K562 (cell line): ENCODE measurements around the gene ACSM2B. TPM values are rescaled to one million over a fixed set of nuclear protein-coding genes. Genes with fewer than 3 reads are reported as not detected.
"Not testable (repeated sequence)": the region's sequence is repeated elsewhere in the genome, so short reads cannot be mapped to it uniquely, and the experiment has no call there.

ENCODE experiments used
- ATAC-seq: fragments of 200-7000 bp; cut with Tn5 transposase; 3 replicates; pipeline ENCODE4 v1.9.1; 2020; ENCODE audit warnings: moderate library complexity
- BruUV-seq: library from RNA; stranded (reverse); fragments of 400-500 nt; replicated peaks from 2 replicates; lab custom pipeline; 2021; lab: Mats Ljungman, UMichigan
- CTCF ChIA-PET: fragments of 300-600 bp; formaldehyde crosslinking; extraction: SDS; loops from one replicate; lab custom pipeline; 2021; ENCODE audit warnings: low intra/inter-chr PET ratio; lab: Yijun Ruan, JAX
- POLR2A ChIA-PET: fragments of 300-600, 350-650 bp; sonication (Branson Sonifier 250); formaldehyde crosslinking; extraction: SDS; loops from one replicate; lab custom pipeline; 2021; ENCODE audit warnings: antibody characterized with exemption, inconsistent platforms; lab: Yijun Ruan, JAX
- DNase-seq, 4 experiments: peaks; one replicate each; pipeline versions ENCODE4 v3.0.0 to v3.0.0-alpha.2; 2011 to 2018; ENCODE audit warnings: low spot score in 3 of 4, mixed read lengths in 3 of 4; ENCODE audit errors: extremely low read depth in 1 of 4
- FAIRE-seq: peaks from 2 replicates; lab custom pipeline; 2011; peaks lifted over from hg19 to GRCh38; lab: Jason Lieb, UNC
- H2AFZ ChIP-seq: 2 replicates; pipeline ENCODE4 v1.6.0; 2011; ENCODE audit warnings: low read depth, low read length, control low read depth, inconsistent platforms
- H3K27ac ChIP-seq: fragments of 200-600 bp; 3 replicates; pipeline ENCODE4 v1.8.0; 2011; ENCODE audit warnings: low read depth, mild to moderate bottlenecking, control low read depth, inconsistent platforms, low read length, moderate library complexity, mixed read lengths; ENCODE audit errors: extremely low read depth
- H3K27me3 ChIP-seq, 2 experiments: fragments of 300-600 bp in 1 of 2; 2 replicates in 1 of 2; 3 replicates in 1 of 2; pipeline versions ENCODE4 v1.6.0 to v1.8.0; 2011; ENCODE audit warnings: inconsistent platforms in 2 of 2, low read length in 2 of 2, mild to moderate bottlenecking in 1 of 2, mixed read lengths in 1 of 2, moderate library complexity in 1 of 2; ENCODE audit not compliant: control insufficient read depth in 2 of 2, insufficient read depth in 2 of 2
- H3K36me3 ChIP-seq: fragments of 300-600 bp; 3 replicates; pipeline ENCODE4 v1.8.0; 2011; ENCODE audit warnings: mild to moderate bottlenecking, low read length, inconsistent platforms; ENCODE audit not compliant: control insufficient read depth, insufficient read depth
- H3K4me1 ChIP-seq, 2 experiments: fragments of 200-600 bp in 1 of 2; replicated peaks in 1 of 2; 2 replicates in 1 of 2; 3 replicates in 1 of 2; pipeline versions ENCODE4 v1.5.1 to v1.8.0; 2011; ENCODE audit warnings: inconsistent platforms in 2 of 2, low read length in 2 of 2, mild to moderate bottlenecking in 1 of 2, mixed read lengths in 1 of 2, moderate library complexity in 1 of 2; ENCODE audit not compliant: control insufficient read depth in 2 of 2, insufficient read depth in 2 of 2
- H3K4me2 ChIP-seq: 2 replicates; pipeline ENCODE4 v1.6.1; 2011; ENCODE audit warnings: low read length, control low read depth, inconsistent platforms, mixed read lengths; ENCODE audit not compliant: insufficient read depth
- H3K4me3 ChIP-seq: fragments of 200-600 bp; sonication (generic), shearing (Covaris generic); 2 replicates; pipeline ENCODE4 v1.5.1; 2016; ENCODE audit warnings: control low read depth, inconsistent platforms
- H3K79me2 ChIP-seq: fragments of 200-600 bp; 3 replicates; pipeline ENCODE4 v1.8.0; 2011; ENCODE audit warnings: low read length, inconsistent platforms; ENCODE audit not compliant: control insufficient read depth, insufficient read depth
- H3K9ac ChIP-seq, 2 experiments: 2 replicates each; pipeline versions ENCODE4 v1.6.0 to v1.6.1; 2011; ENCODE audit warnings: low read depth in 2 of 2, low read length in 2 of 2, control low read depth in 1 of 2, inconsistent platforms in 1 of 2, mild to moderate bottlenecking in 1 of 2, mixed read lengths in 1 of 2; ENCODE audit not compliant: insufficient read depth in 1 of 2
- H3K9me1 ChIP-seq: one replicate; pipeline ENCODE4 v1.6.0; 2011; ENCODE audit warnings: inconsistent platforms, mild to moderate bottlenecking, low read length, moderate library complexity; ENCODE audit not compliant: control insufficient read depth, insufficient read depth
- H3K9me3 ChIP-seq: replicated peaks from 2 replicates; pipeline ENCODE4 v1.5.1; 2011; ENCODE audit warnings: low read depth, low read length, inconsistent platforms; ENCODE audit not compliant: control insufficient read depth, insufficient read depth
- H4K20me1 ChIP-seq: replicated peaks from 2 replicates; pipeline ENCODE4 v1.6.1; 2011; ENCODE audit warnings: low read length, inconsistent platforms, mixed read lengths; ENCODE audit not compliant: control insufficient read depth, insufficient read depth
- PHB2 ChIP-seq: fragments of 450-650 bp; IDR thresholded peaks from 2 replicates; pipeline ENCODE4 v1.6.1; 2017; ENCODE audit warnings: low read depth
- THRAP3 ChIP-seq: fragments of 450-650 bp; IDR thresholded peaks from 2 replicates; pipeline ENCODE4 v1.6.1; 2016; ENCODE audit warnings: mild to moderate bottlenecking, inconsistent platforms, borderline replicate concordance
- ZFX ChIP-seq: sonication (generic); formaldehyde crosslinking; IDR thresholded peaks from 2 replicates; pipeline ENCODE4 v1.8.0; 2022; ENCODE audit warnings: mild to moderate bottlenecking, missing genetic modification reagents, moderate library complexity
- WGBS: fragments of 100-300 bp; shearing (Covaris generic); methylation state at CpG from one replicate; pipeline ENCODE4 v1.1.6; 2016; ENCODE audit warnings: low coverage, mixed read lengths; ENCODE audit not compliant: insufficient coverage; ENCODE audit errors: missing lambda C conversion rate; 5-methylcytosine and 5-hydroxymethylcytosine counted together
- in situ Hi-C: fragments of 300-500 bp; cut with MboI; formaldehyde crosslinking; loops from 4 replicates; pipeline ENCODE4 v1.15.0; 2018; ENCODE audit warnings: inconsistent platforms, mixed read lengths
- intact Hi-C: fragments of 100-400 bp; cut with micrococcal nuclease; formaldehyde crosslinking; loops from 2 replicates; pipeline ENCODE4 v1.14.2; 2022
- polyA plus RNA-seq, 8 experiments: library from polyadenylated mRNA; depleted of rRNA in 4 of 8; stranded (reverse) in 5 of 8; unstranded in 3 of 8; fragments of >200 nt; fragmentation: Nextera tagmentation in 2 of 8; fragmentation: Illumina TruSeq in 1 of 8; extraction: Ambion mirVana in 2 of 8; extraction: Trizol in 1 of 8; gene quantifications; 2 replicates each; pipeline versions ENCODE4 v1.2.1 to v1.2.3, GENCODE V29; 2011 to 2014; ENCODE audit warnings: inconsistent platforms in 1 of 8, missing spikeins in 1 of 8
- total RNA-seq, 7 experiments: library from RNA; depleted of rRNA in 6 of 7; stranded (reverse); fragments of >200 nt in 6 of 7; fragmentation: Illumina TruSeq in 2 of 7; extraction: Trizol in 2 of 7; gene quantifications; 2 replicates each; pipeline versions ENCODE4 v1.2.1 to v1.2.3, GENCODE V29; 2011 to 2021; ENCODE audit warnings: low replicate concordance in 1 of 7
- TF ChIP-seq, protein P1 (sequence below): IDR thresholded peaks from 2 replicates; pipeline ENCODE4 v1.6.1; 2016; ENCODE audit warnings: missing genetic modification characterization, missing compliant biosample characterization
- TF ChIP-seq, protein P2 (sequence below): IDR thresholded peaks from 2 replicates; pipeline ENCODE4 v1.6.1; 2012; ENCODE audit warnings: low read depth, low read length, improper control_type of control experiment, borderline replicate concordance

Gene ACSM2B
- total and polyA plus RNA-seq, 9 of the 15 experiments (the other 6 are each of a cell fraction or from before 2014, with no cell fraction given): 0.06 to 0.69 (median 0.55) TPM; not detected in 3

DNA sequence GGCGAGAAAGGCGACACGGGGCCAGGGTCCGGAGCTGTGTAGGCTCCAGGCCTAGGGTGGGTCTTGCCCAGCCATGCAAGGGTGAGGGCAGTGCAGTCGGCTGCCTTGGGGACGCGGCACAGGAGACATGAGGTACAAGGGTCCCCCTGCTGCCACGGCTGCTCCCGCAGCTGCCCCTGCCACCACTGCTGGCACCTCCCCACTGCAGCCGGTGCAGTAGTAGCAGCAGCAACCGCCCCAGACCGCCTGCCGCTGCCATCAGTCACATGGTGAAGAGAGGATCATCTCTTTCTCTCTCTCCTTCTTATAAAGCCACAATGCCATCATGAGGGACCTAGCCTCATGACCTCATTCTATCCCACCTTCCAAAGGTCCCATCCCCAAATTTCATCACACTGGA is 44.4 kb downstream of the ACSM2B start:
- DNase-seq, H3K4me3 ChIP-seq, ATAC-seq, H3K27me3 ChIP-seq, H3K27ac ChIP-seq, H3K9me1 ChIP-seq, H2AFZ ChIP-seq, H3K4me1 ChIP-seq, H3K4me2 ChIP-seq, H3K36me3 ChIP-seq, H3K9me3 ChIP-seq, BruUV-seq, in situ Hi-C loops, H4K20me1 ChIP-seq, H3K79me2 ChIP-seq, CTCF ChIA-PET, H3K9ac ChIP-seq, FAIRE-seq, POLR2A ChIA-PET: not testable (repeated sequence)
- intact Hi-C loops: loop anchor here (10.0 kb wide), 1 partner anchor 273 kb away; the partner anchor contains the start of genes ERI2 and REXO5
- no CpG with 5 or more reads among the region's 13 CpGs for WGBS

DNA sequence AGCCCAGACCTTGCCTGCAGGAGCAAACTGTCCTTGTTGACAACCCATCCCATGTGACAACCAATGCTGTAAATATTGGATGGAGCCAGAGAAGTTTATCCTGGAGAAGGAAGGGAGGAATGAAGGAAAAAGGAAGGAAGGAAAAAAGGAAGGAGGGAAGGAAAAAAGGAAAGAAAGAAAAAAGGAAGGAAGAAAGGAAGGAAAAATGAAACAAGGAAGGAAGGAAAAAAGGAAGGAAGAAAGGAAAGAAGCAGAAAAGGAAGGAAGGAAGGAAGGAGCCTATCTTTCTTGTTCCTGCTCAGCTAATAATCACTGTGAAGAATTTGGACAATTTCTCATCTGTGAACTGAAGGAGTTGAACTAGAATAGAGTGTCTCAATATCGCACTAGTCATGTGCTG is 56.1 kb downstream of the ACSM2B start:
- Histone ChIP-seq H2AFZ (no peak overlapping the region), H3K27me3 (no peaks in the 10 kb centered on the region), H3K4me3 (no peak overlapping the region), H3K4me1 (no peaks in the 10 kb centered on the region), H3K79me2 (no peaks in the 10 kb centered on the region), H4K20me1 (no peaks in the 10 kb centered on the region), H3K9ac (no peak overlapping the region), H3K4me2 (no peak overlapping the region), H3K27ac (no peak overlapping the region), H3K9me3 (no peaks in the 10 kb centered on the region), H3K36me3 (no peaks in the 10 kb centered on the region), H3K9me1 (no peaks in the 10 kb centered on the region)
- CTCF ChIA-PET: no interaction called here
- TF ChIP-seq ZFX (no peak), THRAP3 (no peak), PHB2 (no peak)
- TF ChIP-seq, protein P1, sequence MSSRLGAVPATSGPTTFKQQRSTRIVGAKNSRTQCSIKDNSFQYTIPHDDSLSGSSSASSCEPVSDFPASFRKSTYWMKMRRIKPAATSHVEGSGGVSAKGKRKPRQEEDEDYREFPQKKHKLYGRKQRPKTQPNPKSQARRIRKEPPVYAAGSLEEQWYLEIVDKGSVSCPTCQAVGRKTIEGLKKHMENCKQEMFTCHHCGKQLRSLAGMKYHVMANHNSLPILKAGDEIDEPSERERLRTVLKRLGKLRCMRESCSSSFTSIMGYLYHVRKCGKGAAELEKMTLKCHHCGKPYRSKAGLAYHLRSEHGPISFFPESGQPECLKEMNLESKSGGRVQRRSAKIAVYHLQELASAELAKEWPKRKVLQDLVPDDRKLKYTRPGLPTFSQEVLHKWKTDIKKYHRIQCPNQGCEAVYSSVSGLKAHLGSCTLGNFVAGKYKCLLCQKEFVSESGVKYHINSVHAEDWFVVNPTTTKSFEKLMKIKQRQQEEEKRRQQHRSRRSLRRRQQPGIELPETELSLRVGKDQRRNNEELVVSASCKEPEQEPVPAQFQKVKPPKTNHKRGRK (tag): peak; percentile 78
- TF ChIP-seq, protein P2, sequence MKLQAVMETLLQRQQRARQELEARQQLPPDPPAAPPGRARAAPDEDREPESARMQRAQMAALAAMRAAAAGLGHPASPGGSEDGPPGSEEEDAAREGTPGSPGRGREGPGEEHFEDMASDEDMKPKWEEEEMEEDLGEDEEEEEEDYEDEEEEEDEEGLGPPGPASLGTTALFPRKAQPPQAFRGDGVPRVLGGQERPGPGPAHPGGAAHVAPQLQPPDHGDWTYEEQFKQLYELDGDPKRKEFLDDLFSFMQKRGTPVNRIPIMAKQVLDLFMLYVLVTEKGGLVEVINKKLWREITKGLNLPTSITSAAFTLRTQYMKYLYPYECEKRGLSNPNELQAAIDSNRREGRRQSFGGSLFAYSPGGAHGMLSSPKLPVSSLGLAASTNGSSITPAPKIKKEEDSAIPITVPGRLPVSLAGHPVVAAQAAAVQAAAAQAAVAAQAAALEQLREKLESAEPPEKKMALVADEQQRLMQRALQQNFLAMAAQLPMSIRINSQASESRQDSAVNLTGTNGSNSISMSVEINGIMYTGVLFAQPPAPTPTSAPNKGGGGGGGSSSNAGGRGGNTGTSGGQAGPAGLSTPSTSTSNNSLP: no peak
- ATAC-seq: no peak
- no peak for FAIRE-seq
- no TSS peak for BruUV-seq
- POLR2A ChIA-PET: no interaction called here
- WGBS: 0% methylated on average over 1 of the region's 1 CpG
- DNase-seq: no peak
- intact Hi-C loops: no loop called here
- in situ Hi-C loops: no loop called here
